Left lung (tissue), 10 donors: Measurements from ENCODE around the gene NAT14. TPM values are rescaled to one million over a fixed set of nuclear protein-coding genes. Genes with fewer than 3 reads are reported as not detected.

Experiments used
- ATAC-seq: fragments of 200-7000 bp; cut with Tn5 transposase; one replicate; pipeline ENCODE4 v1.9.1; 2020; ENCODE audit warnings: moderate library complexity
- DNase-seq, 4 donors: peaks; one replicate each; pipeline ENCODE4 v3.0.0-alpha.2; 2013 to 2020
- H3K27ac ChIP-seq, 2 donors: fragments of 200-600 bp; sonication (generic) in 1 of 2; one replicate each; pipeline versions ENCODE4 v1.5.0 to v1.8.0; 2020 to 2021
- H3K27me3 ChIP-seq, 2 donors: fragments of 200-600 bp; sonication (generic) in 1 of 2; one replicate each; pipeline versions ENCODE4 v1.5.0 to v1.8.0; 2020 to 2021
- H3K36me3 ChIP-seq, 2 donors: fragments of 200-600 bp; sonication (generic) in 1 of 2; one replicate each; pipeline versions ENCODE4 v1.5.0 to v1.8.0; 2020 to 2021
- H3K4me1 ChIP-seq, 2 donors: fragments of 200-600 bp; one replicate each; pipeline ENCODE4 v1.8.0; 2021
- H3K4me3 ChIP-seq, 2 donors: fragments of 200-600 bp; sonication (generic) in 1 of 2; one replicate each; pipeline versions ENCODE4 v1.5.0 to v1.8.0; 2020 to 2021; ENCODE audit warnings: mild to moderate bottlenecking in 1 of 2
- H3K9me3 ChIP-seq, 2 donors: fragments of 200-600 bp; sonication (generic) in 1 of 2; one replicate each; pipeline versions ENCODE4 v1.5.0 to v1.8.0; 2020 to 2021
- CTCF ChIP-seq, 2 donors: fragments of 200-600 bp; sonication (generic) in 1 of 2; IDR thresholded peaks; one replicate each; pipeline versions ENCODE4 v1.5.0 to v1.8.0; 2021; ENCODE audit warnings: antibody characterized with exemption in 2 of 2
- intact Hi-C, 2 donors: fragments of 100-400 bp; cut with DNase I; formaldehyde crosslinking; loops; one replicate each; pipeline versions ENCODE4 v1.11.2 to v1.14.2; 2022
- polyA plus RNA-seq, 6 donors: library from polyadenylated mRNA; unstranded; fragments of 120-200 nt; gene quantifications; one replicate each; pipeline ENCODE4 v1.2.1, GENCODE V29; 2013; ENCODE audit not compliant: insufficient read length in 6 of 6
- total RNA-seq, 2 donors: library from RNA; stranded (reverse); fragmentation: NEBNext Ultra II Directional; extraction: Animal tissue kit (Norgen Biotek cat#: 25700); gene quantifications; one replicate each; pipeline ENCODE4 v1.2.1, GENCODE V29; 2021
- donor health status: DM: no; HTN: yes; CAD: no.
- donor health status: DM: no; HTN: no; CAD: no.

The NAT14 gene
- total and polyA plus RNA-seq, 8 donors, result 22.9 to 46.6 (median 38.2) TPM

GRCh38 chr19:55452749-55453346, 32.1 kb upstream of the NAT14 start:
- Histone ChIP-seq H3K4me3 (no peak overlapping the region), H3K4me1 (peaks cover 0 to 15% of the 10 kb centered on the region in 2 donors), H3K27me3 (peaks cover 21 to 35% of the 10 kb centered on the region in 2 donors), H3K9me3 (no peaks in the 10 kb centered on the region), H3K27ac (no peak overlapping the region), H3K36me3 (peaks cover 0 to 8% of the 10 kb centered on the region in 2 donors)
- TF ChIP-seq CTCF (IDR thresholded peaks at IDR 0.05), result no peak
- ATAC-seq (peak; percentile 70), DNase-seq (peak in 3 of 4 donors; percentile 64 to 89 (median 76))
- intact Hi-C loops, result no loop called here

GRCh38 chr19:55453511-55454260, 31.3 kb upstream of the NAT14 start:
- DNase-seq (peak in 1 of 4 donors; percentile 34), ATAC-seq (no peak)
- intact Hi-C loops, result no loop called here
- H3K27ac ChIP-seq, result no peak overlapping the region
- H3K36me3 ChIP-seq, result peaks cover 0 to 8% of the 10 kb centered on the region in 2 donors
- H3K9me3 ChIP-seq, result no peaks in the 10 kb centered on the region
- H3K4me3 ChIP-seq, result no peak overlapping the region
- H3K27me3 ChIP-seq, result peaks cover 21 to 35% of the 10 kb centered on the region in 2 donors
- TF ChIP-seq CTCF (IDR thresholded peaks at IDR 0.05), result no peak
- H3K4me1 ChIP-seq, result peaks cover 0 to 15% of the 10 kb centered on the region in 2 donors

GRCh38 chr19:55454787-55455243, 30.2 kb upstream of the NAT14 start:
- Histone ChIP-seq H3K4me3 (no peak overlapping the region), H3K36me3 (peaks cover 0 to 8% of the 10 kb centered on the region in 2 donors), H3K4me1 (peaks cover 2 to 18% of the 10 kb centered on the region in 2 donors), H3K27me3 (peaks cover 19 to 26% of the 10 kb centered on the region in 2 donors), H3K9me3 (no peaks in the 10 kb centered on the region), H3K27ac (no peak overlapping the region)
- ATAC-seq, result peak; percentile 29
- peak; percentile 19 to 41 for TF ChIP-seq CTCF (IDR thresholded peaks at IDR 0.05)
- DNase-seq, result peak in 1 of 4 donors; percentile 80
- intact Hi-C loops, result no loop called here

GRCh38 chr19:55455576-55456235, 29.3 kb upstream of the NAT14 start:
- Histone ChIP-seq H3K27me3 (peaks cover 19 to 24% of the 10 kb centered on the region in 2 donors), H3K9me3 (no peaks in the 10 kb centered on the region), H3K36me3 (peaks cover 0 to 8% of the 10 kb centered on the region in 2 donors), H3K4me3 (no peak overlapping the region), H3K4me1 (peaks cover 6 to 27% of the 10 kb centered on the region in 2 donors), H3K27ac (no peak overlapping the region)
- DNase-seq (no peak), ATAC-seq (no peak)
- no peak for TF ChIP-seq CTCF (IDR thresholded peaks at IDR 0.05)
- intact Hi-C loops, result no loop called here

- peaks cover 17 to 18% of the 10 kb centered on the region in 2 donors for H3K27me3 ChIP-seq
- peaks cover 0 to 8% of the 10 kb centered on the region in 2 donors for H3K36me3 ChIP-seq
- H3K4me3 ChIP-seq, result no peak overlapping the region
- no peak for TF ChIP-seq CTCF (IDR thresholded peaks at IDR 0.05)
- no peak overlapping the region for H3K27ac ChIP-seq
- no peaks in the 10 kb centered on the region for H3K9me3 ChIP-seq
- ATAC-seq (no peak), DNase-seq (no peak)
- peaks cover 6 to 31% of the 10 kb centered on the region in 2 donors for H3K4me1 ChIP-seq
- intact Hi-C loops, result no loop called here
These were observed 28.6 kb upstream of the NAT14 start for GRCh38 chr19:55456347-55456746.
